Muscle of back (tissue), 11 donors: Measurements from ENCODE around the gene DDX1. TPM values are rescaled to one million over a fixed set of nuclear protein-coding genes. Genes with fewer than 3 reads are reported as not detected.
"Not testable (repeated sequence)": the region's sequence is repeated elsewhere in the genome, so short reads cannot be mapped to it uniquely, and the experiment has no call there.

ENCODE experiments used
- DNase-seq, 3 donors: peaks; one replicate each; pipeline versions ENCODE4 v3.0.0 to v3.0.0-alpha.2; 2013
- polyA plus RNA-seq, 10 donors: library from polyadenylated mRNA; unstranded; fragments of 120-200 nt; gene quantifications; one replicate each; pipeline ENCODE4 v1.2.1, GENCODE V29; 2013; ENCODE audit not compliant: insufficient read length in 10 of 10

DDX1 gene
- polyA plus RNA-seq, 10 donors = 88.0 to 123 (median 105) TPM

DNA sequence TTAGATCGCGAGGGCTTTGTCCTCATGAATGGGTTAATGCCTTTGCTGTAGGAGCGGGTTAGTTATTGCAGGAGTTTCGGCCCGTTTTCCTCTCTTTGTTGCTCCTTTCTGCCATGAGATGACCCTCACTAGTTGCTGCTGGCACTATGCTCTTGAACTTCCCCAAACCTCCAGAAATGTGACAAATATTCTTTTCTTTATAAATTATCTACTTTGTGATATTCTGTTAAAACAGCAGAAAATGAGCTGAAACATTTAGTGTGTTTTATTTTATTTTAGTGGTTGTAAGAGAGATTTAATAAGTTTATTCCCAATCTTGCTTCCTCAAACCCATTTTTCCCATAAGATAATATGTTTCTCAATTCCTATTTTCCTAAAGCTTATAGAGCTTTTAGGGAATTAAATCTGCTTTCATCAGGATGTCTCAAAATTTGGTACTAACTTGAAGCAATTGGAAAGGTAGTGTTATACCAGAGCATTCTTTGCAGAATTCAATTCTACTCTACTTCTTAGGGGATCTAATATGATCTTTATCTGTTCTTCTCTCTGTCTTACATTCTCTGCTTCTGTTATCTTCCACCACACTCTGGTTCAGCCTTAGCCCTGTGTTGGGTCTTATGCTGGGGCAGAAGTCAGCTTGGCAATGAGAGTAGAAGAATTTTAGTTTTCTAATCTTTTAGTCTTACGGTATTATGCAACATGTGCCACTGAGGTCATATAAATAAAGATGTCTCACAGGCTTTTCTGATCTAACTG lies 23.1 kb downstream of the DDX1 start:
- DNase-seq = no peak

DNA sequence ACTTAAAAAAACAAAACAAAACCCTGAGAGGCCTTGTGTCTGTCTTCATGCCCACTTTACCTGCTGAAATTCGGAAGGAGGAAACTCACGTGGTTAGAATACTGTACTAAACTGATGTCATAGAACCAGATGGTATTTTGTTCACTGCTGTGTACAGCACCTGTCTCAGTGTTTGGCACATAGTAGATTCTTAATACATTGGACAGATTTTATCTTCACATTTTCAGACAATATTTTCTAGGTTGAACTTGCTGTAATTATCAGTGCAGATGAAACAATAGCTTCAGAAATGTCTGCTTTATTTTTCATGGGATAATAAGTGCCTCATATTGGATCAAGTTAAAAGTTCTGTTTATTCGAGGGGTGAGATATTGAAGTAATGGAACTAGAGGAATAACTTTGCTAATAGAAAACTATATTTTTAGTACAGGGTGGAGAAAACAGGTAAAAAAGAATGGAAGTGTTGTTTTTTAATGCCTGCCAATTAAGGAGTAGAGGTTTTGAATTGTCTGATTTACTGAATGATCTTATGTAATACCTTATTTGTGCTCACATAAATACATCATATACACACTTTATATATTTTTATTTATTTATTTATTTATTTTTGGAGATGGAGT lies 23.7 kb downstream of the DDX1 start:
- DNase-seq = no peak

DNA sequence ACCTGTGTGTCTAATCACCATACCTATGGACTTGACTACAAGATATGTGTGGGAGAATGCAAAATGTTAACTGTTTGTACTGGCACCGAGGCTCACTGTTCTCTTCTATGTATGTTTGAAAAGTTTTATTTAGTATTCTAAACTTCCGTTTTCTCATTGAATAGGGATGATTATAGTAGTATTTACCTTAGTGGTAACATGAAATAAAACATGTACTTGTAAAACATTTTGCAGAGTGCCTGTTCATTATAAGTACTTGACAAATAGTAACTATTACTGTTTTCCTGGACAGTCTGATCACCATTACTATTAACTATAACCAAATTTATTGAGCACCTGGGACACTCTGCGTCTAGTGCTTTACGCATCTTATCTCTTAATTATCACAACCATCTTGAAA lies 24.8 kb downstream of the DDX1 start:
- no peak for DNase-seq

DNA sequence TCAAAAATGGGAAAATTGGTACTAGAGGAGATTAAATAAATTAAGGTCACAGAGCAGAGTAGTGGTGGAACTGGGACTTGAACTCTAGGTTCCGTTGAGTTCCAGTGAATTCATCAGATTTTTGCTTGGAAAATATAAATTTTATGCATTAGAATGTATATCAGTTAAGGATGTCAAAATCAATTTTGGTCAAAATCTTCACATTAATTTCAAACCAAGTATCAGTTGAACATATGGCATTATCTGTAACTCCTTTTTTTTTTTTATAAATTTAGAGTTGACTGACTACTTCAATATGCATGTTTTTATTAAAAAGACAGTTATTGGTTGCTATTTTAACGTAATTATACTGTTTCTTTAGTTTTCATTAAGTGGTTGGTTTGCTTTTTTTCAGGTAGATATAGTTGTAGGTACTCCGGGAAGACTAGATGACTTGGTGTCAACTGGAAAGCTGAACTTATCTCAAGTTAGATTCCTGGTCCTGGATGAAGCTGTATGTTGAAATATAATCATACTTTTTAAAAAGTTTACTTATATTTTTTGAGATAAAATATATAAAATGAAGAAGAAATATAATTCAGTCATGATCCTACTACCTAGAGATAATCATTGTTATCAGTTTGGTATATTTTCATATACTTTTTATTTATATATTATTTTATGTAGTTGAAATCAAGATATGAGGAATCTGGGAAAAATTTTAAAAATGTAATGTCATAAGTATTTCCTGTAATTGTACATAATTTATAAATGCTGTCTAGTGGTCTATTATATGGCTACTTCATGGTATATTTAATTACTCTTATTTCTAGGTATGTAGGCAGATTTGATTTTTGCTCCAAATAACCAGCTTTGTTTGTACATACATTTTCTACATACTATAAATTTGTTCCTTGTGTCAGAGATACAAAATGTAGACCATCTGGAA lies 25.4 kb downstream of the DDX1 start:
- no peak for DNase-seq

DNA sequence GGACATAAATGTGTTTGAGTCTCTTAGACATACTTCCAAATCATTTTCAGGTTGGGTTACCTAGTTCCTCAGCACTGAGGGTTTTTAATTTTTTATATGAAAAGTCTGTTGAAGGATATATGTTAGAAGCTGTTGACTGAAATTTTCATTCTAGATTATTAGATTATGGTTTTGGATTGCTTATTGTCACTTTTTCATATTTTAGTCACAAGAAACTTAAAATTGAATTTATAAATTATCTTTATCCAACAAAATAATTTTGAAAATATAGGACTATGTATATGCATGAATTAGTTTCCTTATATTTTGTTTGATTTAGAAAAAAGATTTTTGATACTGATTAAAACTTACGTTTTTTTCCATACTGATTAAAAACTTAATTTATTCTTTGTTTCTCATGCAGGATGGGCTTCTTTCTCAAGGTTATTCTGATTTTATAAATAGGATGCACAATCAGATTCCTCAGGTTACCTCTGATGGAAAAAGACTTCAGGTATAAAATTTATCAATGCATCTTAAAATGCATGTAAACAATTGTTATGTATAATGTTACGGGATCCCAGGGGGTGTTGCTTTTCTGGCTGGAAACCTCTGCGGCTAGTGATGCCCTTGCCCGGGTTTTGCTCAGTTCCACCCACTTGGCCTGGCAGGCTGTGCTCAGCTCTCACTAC lies 26.2 kb downstream of the DDX1 start:
- DNase-seq = no peak

- no peak for DNase-seq
These were observed 26.8 kb downstream of the DDX1 start for GRCh38 chr2:15618449-15618855.

DNA sequence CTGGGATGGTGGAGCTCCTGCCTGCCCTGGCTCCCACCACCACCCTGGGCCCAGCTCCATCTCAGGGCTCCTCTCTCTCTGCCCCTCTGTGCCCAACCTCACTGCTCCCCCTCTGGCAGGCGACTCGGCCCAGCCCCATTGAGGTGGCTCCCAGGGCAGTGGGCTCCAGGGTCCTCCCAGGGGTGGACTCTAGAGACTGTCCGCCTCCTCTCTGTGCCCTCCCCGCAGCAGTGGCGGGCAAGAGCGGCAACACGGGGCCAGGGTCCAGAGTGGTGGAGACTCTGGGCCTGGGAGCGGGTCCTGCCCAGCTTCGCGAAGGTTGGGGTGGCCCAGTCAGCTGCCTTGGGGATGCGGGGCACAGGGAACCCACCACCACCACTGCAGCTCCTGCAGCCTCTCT lies 27.4 kb downstream of the DDX1 start:
- no peak for DNase-seq

DNA sequence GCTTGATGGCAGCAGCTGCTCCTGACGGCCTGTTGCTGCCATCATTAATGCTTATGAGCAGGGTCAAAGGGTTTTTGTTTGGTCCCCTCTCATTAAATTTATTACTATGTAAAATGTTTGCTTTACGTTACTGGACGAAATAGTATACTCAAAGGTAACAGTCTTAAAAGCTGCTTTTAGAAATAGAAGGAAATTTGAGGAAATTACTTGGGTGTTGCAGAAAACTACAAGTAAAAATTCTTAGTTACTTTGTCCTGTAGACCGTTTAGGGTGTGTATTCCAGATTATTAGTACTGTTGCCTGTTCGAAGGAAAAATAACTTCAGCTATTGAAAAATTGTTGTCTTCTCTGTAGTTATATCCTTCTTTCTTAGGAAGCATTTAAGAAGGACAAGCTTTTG lies 27.8 kb downstream of the DDX1 start:
- no peak for DNase-seq

GRCh38 chr2:15619938-15620337 lies 28.3 kb downstream of the DDX1 start:
- no peak for DNase-seq

- no peak for DNase-seq
These were observed 28.7 kb downstream of the DDX1 start for GRCh38 chr2:15620340-15620739.

- no peak for DNase-seq
These were observed 29.3 kb downstream of the DDX1 start for GRCh38 chr2:15620857-15621471.

GRCh38 chr2:15621472-15621870 lies 29.8 kb downstream of the DDX1 start:
- DNase-seq = not testable (repeated sequence)

GRCh38 chr2:15622214-15622613 lies 30.5 kb downstream of the DDX1 start:
- DNase-seq = no peak

DNA sequence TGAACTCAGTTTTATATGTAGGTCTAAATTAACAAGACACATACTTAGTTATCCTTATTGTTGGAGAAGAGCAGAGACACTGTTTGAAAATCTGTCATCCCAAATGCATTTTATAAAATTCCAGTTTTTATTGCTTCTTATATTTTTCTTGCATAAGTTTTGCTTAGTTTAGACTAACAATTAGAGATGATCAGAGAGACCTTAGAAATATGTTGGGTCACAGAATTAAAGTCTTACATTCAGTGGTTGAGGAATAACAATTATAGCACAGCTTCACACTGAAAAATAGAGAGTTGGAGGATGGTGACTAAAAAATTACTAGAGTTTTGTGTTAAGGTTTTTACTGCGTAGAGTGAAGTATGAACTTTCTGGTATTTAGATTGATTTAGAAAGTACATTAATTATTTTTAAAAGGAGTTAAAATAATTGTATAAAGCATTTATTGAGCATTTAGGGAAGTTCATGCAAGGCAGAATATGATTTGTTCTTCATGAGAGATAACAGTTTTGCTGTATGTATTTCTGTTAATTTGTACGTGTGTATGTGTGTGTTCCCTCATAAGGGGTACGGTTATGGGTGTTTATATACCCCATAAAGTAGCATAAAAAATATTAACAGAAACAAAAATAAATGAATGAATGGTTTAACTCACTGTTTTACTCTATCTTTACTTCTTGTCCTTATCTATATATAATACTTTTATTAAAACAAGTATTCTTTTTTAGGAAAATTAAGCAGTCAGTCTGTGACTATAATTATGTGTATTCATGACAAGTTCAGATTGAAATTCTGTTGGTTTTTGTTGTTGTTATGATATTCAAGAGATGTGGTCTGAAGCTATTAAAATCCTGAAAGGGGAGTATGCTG lies 31.2 kb downstream of the DDX1 start:
- DNase-seq = no peak

GRCh38 chr2:15623481-15623796 lies 31.8 kb downstream of the DDX1 start:
- no peak for DNase-seq

- DNase-seq = no peak
These were observed 32.4 kb downstream of the DDX1 start for GRCh38 chr2:15623898-15624541.

- DNase-seq = no peak
These were observed 33.2 kb downstream of the DDX1 start for GRCh38 chr2:15624903-15625302.

GRCh38 chr2:15625344-15626036 lies 33.8 kb downstream of the DDX1 start:
- DNase-seq = no peak

GRCh38 chr2:15626126-15626525 lies 34.5 kb downstream of the DDX1 start:
- DNase-seq = no peak

GRCh38 chr2:15626967-15627366 lies 35.3 kb downstream of the DDX1 start:
- no peak for DNase-seq
